GM13977 (cell line): Measurements from ENCODE around the gene PIP4K2B.

Source experiments
- DNase-seq: peaks from one replicate; pipeline ENCODE4 v3.0.0; 2012; ENCODE audit warnings: low spot score
- in situ Hi-C: fragments of 300-500 bp; cut with MboI; formaldehyde crosslinking; loops from one replicate; pipeline ENCODE4 v1.12.0; 2022; ENCODE audit warnings: low sequenced_read_pairs, low pct_unique_long_range_greater_than_20kb, mixed read lengths, inconsistent platforms; ENCODE audit not compliant: unreplicated experiment
- TF ChIP-seq, protein P1 (sequence below): IDR thresholded peaks from 2 replicates; pipeline ENCODE4 v1.5.1; 2012; ENCODE audit warnings: mild to moderate bottlenecking, control low read depth; ENCODE audit not compliant: insufficient read depth; ENCODE audit errors: extremely low read depth, missing control alignments

The PIP4K2B gene

DNA sequence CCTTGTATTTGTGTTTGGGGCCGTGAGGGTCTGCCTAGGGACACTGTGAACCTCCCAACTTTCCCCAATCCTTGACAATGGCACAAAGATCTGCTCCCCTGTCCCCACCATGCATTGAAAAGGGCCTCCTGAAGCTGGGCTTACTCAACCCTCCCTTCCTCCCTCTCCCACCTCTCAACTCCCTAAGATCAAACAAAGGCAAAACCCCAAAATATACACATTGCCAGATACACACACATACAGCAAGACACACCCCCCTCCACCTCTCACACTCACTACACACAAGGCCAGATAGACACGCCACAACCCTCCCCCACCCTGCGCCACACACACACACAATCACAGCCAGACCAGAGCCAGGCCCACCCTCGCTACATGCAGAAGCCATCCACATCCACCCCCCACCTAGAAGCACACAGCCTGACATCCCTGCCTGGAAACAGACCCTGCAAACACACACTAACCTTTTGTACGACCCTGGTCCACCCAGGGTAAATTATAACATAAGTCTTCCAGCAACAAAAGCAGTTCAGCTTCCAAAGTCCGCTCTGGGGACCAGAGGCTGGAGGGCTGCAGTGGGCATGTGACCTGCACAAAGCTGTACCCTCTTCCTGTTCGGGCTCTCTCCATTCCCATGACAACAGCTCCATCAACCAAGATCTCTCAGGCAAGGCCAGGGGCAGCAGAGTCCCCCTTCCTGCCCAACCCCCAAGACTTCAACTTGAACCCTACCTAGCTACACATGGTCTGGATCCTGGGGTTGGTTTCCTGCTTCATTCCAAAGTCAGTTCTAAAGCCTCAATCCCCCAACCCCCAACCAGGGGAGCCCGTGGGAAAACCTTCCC is 53.1 kb downstream of the PIP4K2B start:
- TF ChIP-seq, protein P1, sequence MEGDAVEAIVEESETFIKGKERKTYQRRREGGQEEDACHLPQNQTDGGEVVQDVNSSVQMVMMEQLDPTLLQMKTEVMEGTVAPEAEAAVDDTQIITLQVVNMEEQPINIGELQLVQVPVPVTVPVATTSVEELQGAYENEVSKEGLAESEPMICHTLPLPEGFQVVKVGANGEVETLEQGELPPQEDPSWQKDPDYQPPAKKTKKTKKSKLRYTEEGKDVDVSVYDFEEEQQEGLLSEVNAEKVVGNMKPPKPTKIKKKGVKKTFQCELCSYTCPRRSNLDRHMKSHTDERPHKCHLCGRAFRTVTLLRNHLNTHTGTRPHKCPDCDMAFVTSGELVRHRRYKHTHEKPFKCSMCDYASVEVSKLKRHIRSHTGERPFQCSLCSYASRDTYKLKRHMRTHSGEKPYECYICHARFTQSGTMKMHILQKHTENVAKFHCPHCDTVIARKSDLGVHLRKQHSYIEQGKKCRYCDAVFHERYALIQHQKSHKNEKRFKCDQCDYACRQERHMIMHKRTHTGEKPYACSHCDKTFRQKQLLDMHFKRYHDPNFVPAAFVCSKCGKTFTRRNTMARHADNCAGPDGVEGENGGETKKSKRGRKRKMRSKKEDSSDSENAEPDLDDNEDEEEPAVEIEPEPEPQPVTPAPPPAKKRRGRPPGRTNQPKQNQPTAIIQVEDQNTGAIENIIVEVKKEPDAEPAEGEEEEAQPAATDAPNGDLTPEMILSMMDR, result no peak
- DNase-seq, result no peak
- in situ Hi-C loops, result no loop called here

DNA sequence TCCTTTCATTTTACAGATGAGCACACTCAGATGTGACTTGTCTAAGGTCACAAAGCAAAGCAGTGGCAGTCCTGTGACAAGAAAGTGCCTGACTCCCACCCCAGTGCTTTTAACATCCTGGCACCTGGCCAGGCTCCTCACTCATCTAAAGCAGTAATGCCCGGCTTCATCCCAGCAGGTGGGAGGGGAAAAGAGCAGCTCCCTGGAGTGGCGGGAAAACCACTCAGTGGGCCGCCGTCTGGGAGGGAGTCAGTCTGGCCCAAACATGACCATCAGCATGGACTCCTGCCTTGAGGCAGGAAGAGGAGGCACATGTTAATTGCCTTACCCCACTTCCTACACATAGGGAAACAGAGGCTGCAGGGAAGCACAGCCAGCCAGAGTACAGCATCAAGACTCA is 53.8 kb downstream of the PIP4K2B start:
- no peak for DNase-seq
- in situ Hi-C loops, result no loop called here
- TF ChIP-seq, protein P1, result no peak

DNA sequence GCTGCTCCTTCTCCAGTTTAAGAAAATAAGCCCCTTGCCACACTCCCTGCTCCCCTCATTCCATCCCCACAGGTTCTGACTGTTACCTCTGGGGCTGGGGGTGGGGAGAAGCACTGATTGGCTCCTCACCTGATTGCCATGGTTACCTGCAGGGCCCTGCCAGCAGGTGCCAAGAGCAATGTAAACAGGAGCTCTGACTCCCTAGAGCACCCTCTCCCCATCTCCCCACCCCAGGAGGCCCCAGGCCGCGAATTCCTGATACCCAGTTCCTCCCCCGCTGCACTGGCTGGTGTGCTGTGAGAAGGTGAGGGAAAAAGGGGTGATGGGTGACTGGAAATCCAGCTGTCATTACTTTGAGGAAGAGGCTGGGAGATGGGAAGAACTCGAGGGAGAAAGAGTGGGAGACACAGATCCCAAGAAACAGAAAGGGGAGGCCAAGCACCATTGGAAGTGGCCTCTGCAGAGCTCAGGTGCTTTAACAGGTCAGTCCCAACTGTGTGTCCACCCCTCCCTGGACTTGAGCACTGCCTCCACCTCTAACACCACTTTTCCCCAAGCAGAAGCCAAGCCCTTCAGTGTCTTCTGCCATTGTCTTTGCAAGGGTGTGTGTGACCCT is 55.7 kb downstream of the PIP4K2B start:
- TF ChIP-seq, protein P1, result no peak
- peak; percentile 15 for DNase-seq
- in situ Hi-C loops, result no loop called here

DNA sequence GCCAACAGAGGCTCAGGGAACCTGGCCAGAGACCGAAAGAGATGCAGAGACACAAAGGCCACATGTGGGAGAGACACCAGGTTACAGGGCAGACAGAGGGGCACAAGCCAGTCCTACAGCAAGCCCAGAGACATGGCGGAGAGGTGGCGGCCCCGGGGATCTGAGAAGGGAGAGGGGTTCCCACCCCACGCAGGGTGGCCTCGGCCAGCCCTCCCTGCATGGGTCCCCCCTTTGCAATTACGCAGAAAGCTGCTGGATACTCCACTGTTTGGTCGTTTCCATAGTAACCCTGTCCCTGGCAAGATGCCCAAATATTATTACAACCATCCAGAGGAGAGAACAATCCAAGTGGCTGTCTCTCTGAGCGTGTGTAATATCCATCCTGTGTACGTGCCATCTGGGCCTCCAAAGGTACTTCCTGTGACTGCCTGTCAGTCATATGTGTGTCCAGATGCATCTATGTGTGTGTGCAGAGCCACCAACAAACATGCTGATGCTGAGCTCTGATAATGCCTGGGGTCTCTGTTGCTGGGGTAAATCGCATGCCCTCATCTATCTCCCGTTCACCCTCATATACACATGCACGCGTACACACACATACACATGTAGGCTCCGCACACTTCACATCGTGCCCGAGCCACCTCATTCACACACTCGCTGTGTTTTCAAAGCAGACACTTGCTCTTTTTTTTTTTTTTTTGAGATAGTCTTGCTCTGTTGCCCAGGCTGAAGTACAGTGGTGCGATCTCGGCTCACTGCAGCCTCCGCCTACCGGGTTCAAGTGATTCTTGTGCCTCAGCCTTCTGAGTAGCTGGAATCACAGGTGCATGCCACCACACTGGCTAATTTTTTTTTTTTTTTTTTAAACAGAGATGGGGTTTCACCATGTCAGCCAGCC is 56.7 kb downstream of the PIP4K2B start:
- in situ Hi-C loops, result no loop called here
- peak; percentile 26 for DNase-seq
- TF ChIP-seq, protein P1, result no peak

DNA sequence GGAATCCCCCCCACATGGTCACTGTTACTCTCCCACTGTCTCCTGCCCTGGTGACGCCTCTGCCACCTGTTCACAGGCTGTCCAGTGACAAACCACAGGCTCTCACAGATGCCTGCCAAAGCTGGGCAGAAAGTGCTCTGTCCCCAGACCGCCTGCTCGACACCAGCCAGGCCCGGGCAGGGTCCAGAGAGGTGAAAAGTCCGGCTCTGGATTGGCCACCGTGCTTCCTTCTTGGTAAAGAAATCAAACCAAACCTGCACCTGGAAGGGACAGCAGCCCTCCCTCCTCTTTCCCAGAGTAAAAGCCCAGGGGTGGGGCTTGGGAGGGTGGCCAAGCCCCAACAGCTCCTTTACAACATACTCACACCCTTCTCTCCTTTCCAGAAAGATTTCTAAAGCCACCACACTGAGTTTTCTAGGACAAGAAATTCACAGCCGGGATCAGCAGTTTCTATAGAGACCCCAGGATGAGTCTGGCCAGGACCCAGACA is 57.4 kb downstream of the PIP4K2B start:
- in situ Hi-C loops, result no loop called here
- TF ChIP-seq, protein P1, result no peak
- peak; percentile 11 for DNase-seq

DNA sequence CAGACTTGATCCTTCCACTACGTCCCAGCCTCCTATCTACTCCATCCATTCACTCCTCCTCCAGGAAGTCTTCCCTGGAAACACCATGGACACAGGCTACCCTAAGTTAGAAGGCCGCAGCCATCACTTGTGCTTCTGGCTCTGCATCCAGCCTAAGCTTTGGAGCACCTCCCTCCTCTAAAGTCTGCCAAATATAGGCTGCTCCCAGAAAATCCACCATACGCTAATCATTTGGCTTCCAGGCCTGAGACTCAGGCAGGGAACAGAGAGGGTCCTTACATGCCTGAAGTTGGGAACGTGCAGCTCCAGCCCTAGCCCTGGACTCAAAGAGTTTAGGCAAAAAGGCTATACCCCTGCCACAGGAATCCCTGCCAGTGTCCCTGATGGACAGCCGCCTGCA is 57.9 kb downstream of the PIP4K2B start:
- no peak for DNase-seq
- in situ Hi-C loops, result no loop called here
- TF ChIP-seq, protein P1, result no peak
